MG63 (cell line): ENCODE data around the gene ATOH7. TPM values are rescaled to one million over a fixed set of nuclear protein-coding genes. Genes with fewer than 3 reads are reported as not detected.
A peak's percentile ranks its signal among the peaks of the same experiment; 100 is the strongest.

Experiments
- DNase-seq: peaks from one replicate; pipeline ENCODE4 v3.0.0-alpha.2; 2020
- H3K27me3 ChIP-seq: fragments of 250-450 bp; sonication (Bioruptor Pico); 2 replicates; pipeline ENCODE4 v1.5.1; 2020; ENCODE audit warnings: mild to moderate bottlenecking, moderate library complexity
- H3K36me3 ChIP-seq: fragments of 250-450 bp; sonication (Bioruptor Pico); 2 replicates; pipeline ENCODE4 v1.5.1; 2020; ENCODE audit warnings: mild to moderate bottlenecking, moderate library complexity
- H3K4me3 ChIP-seq: fragments of 250-450 bp; sonication (Bioruptor Pico); 2 replicates; pipeline ENCODE4 v1.5.1; 2020; ENCODE audit warnings: mild to moderate bottlenecking, moderate library complexity
- H3K9me3 ChIP-seq: fragments of 250-450 bp; sonication (Bioruptor Pico); 2 replicates; pipeline ENCODE4 v1.5.1; 2020; ENCODE audit warnings: mild to moderate bottlenecking, moderate library complexity
- total RNA-seq: library from RNA; depleted of rRNA; stranded (reverse); fragments of >200 nt; shearing (Covaris generic); gene quantifications from 2 replicates; pipeline ENCODE4 v1.2.3, GENCODE V29; 2014; ENCODE audit warnings: low replicate concordance

ATOH7 gene
- total RNA-seq, 1 experiment from 2014 or later, result not detected

GRCh38 chr10:68242051-68242450 lies 10.1 kb upstream of the ATOH7 start:
- DNase-seq, result no peak

GRCh38 chr10:68239596-68240150 lies 7.8 kb upstream of the ATOH7 start:
- no peaks in the 10 kb centered on the region for H3K27me3 ChIP-seq
- no peaks in the 10 kb centered on the region for H3K36me3 ChIP-seq
- no peak overlapping the region for H3K4me3 ChIP-seq
- peak; percentile 26 for DNase-seq
- H3K9me3 ChIP-seq, result no peaks in the 10 kb centered on the region

More at GRCh38 chr10:68242051-68242450, 10.1 kb upstream of the ATOH7 start:
- H3K27me3 ChIP-seq, result no peaks in the 10 kb centered on the region
- no peaks in the 10 kb centered on the region for H3K9me3 ChIP-seq
- no peaks in the 10 kb centered on the region for H3K36me3 ChIP-seq
- no peak overlapping the region for H3K4me3 ChIP-seq

GRCh38 chr10:68239069-68239468 lies 7.2 kb upstream of the ATOH7 start:
- Histone ChIP-seq H3K36me3 (no peaks in the 10 kb centered on the region), H3K4me3 (no peak overlapping the region), H3K27me3 (no peaks in the 10 kb centered on the region), H3K9me3 (no peaks in the 10 kb centered on the region)
- DNase-seq, result no peak

- H3K9me3 ChIP-seq, result no peaks in the 10 kb centered on the region
- no peak overlapping the region for H3K4me3 ChIP-seq
- no peaks in the 10 kb centered on the region for H3K27me3 ChIP-seq
- DNase-seq, result no peak
- no peaks in the 10 kb centered on the region for H3K36me3 ChIP-seq
Observed at GRCh38 chr10:68238371-68238770, 6.5 kb upstream of the ATOH7 start.

GRCh38 chr10:68237173-68237572 lies 5.3 kb upstream of the ATOH7 start:
- no peak for DNase-seq
- Histone ChIP-seq H3K9me3 (no peaks in the 10 kb centered on the region), H3K27me3 (no peaks in the 10 kb centered on the region), H3K4me3 (no peak overlapping the region), H3K36me3 (no peaks in the 10 kb centered on the region)

GRCh38 chr10:68235581-68235980 lies 3.7 kb upstream of the ATOH7 start:
- no peak overlapping the region for H3K4me3 ChIP-seq
- DNase-seq, result no peak
- no peaks in the 10 kb centered on the region for H3K9me3 ChIP-seq
- no peaks in the 10 kb centered on the region for H3K36me3 ChIP-seq
- H3K27me3 ChIP-seq, result no peaks in the 10 kb centered on the region

GRCh38 chr10:68235111-68235510 lies 3.2 kb upstream of the ATOH7 start:
- no peak for DNase-seq
- H3K4me3 ChIP-seq, result no peak overlapping the region
- no peaks in the 10 kb centered on the region for H3K27me3 ChIP-seq
- H3K9me3 ChIP-seq, result no peaks in the 10 kb centered on the region
- no peaks in the 10 kb centered on the region for H3K36me3 ChIP-seq

GRCh38 chr10:68233046-68233445 lies 1.1 kb upstream of the ATOH7 start:
- Histone ChIP-seq H3K9me3 (no peaks in the 10 kb centered on the region), H3K4me3 (no peak overlapping the region), H3K27me3 (no peaks in the 10 kb centered on the region), H3K36me3 (no peaks in the 10 kb centered on the region)
- no peak for DNase-seq

GRCh38 chr10:68231106-68231816 lies 652 bp downstream of the ATOH7 start:
- Histone ChIP-seq H3K4me3 (peak overlapping the region; percentile 68), H3K36me3 (no peaks in the 10 kb centered on the region), H3K9me3 (no peaks in the 10 kb centered on the region), H3K27me3 (no peaks in the 10 kb centered on the region)
- peak; percentile 78 for DNase-seq

- Histone ChIP-seq H3K4me3 (no peak overlapping the region), H3K9me3 (no peaks in the 10 kb centered on the region)
- no peak for DNase-seq
Observed at GRCh38 chr10:68230268-68230667, 1.6 kb downstream of the ATOH7 start.

GRCh38 chr10:68224810-68225209 lies 7.1 kb downstream of the ATOH7 start:
- Histone ChIP-seq H3K27me3 (no peaks in the 10 kb centered on the region), H3K4me3 (no peak overlapping the region), H3K9me3 (no peaks in the 10 kb centered on the region), H3K36me3 (0 out of 2 replicates have a peak, but pooled peaks cover 2% of the 10 kb centered on the region)
- DNase-seq, result no peak

More at GRCh38 chr10:68230268-68230667, 1.6 kb downstream of the ATOH7 start:
- Histone ChIP-seq H3K27me3 (no peaks in the 10 kb centered on the region), H3K36me3 (no peaks in the 10 kb centered on the region)

- DNase-seq, result no peak
- H3K9me3 ChIP-seq, result no peaks in the 10 kb centered on the region
- no peaks in the 10 kb centered on the region for H3K27me3 ChIP-seq
- no peak overlapping the region for H3K4me3 ChIP-seq
- H3K36me3 ChIP-seq, result peaks cover 2% of the 10 kb centered on the region
Observed at GRCh38 chr10:68223535-68224165, 8.3 kb downstream of the ATOH7 start.

- no peak overlapping the region for H3K4me3 ChIP-seq
- no peaks in the 10 kb centered on the region for H3K9me3 ChIP-seq
- H3K27me3 ChIP-seq, result no peaks in the 10 kb centered on the region
- peaks cover 3% of the 10 kb centered on the region for H3K36me3 ChIP-seq
- no peak for DNase-seq
Observed at GRCh38 chr10:68222391-68222790, 9.5 kb downstream of the ATOH7 start.

GRCh38 chr10:68221196-68221595 lies 10.7 kb downstream of the ATOH7 start:
- peaks cover 14% of the 10 kb centered on the region for H3K36me3 ChIP-seq
- no peaks in the 10 kb centered on the region for H3K27me3 ChIP-seq
- no peak overlapping the region for H3K4me3 ChIP-seq
- H3K9me3 ChIP-seq, result no peaks in the 10 kb centered on the region
- DNase-seq, result no peak

- Histone ChIP-seq H3K36me3 (peaks cover 34% of the 10 kb centered on the region), H3K9me3 (no peaks in the 10 kb centered on the region), H3K4me3 (no peak overlapping the region), H3K27me3 (no peaks in the 10 kb centered on the region)
- DNase-seq, result no peak
Observed at GRCh38 chr10:68218786-68219185, 13.1 kb downstream of the ATOH7 start.

GRCh38 chr10:68212721-68213352 lies 19.1 kb downstream of the ATOH7 start:
- DNase-seq, result no peak
- Histone ChIP-seq H3K27me3 (no peaks in the 10 kb centered on the region), H3K9me3 (no peaks in the 10 kb centered on the region), H3K4me3 (no peak overlapping the region), H3K36me3 (peaks cover 87% of the 10 kb centered on the region)

GRCh38 chr10:68211669-68212068 lies 20.2 kb downstream of the ATOH7 start:
- DNase-seq, result no peak
- Histone ChIP-seq H3K27me3 (no peaks in the 10 kb centered on the region), H3K36me3 (peaks cover 91% of the 10 kb centered on the region), H3K4me3 (no peak overlapping the region), H3K9me3 (no peaks in the 10 kb centered on the region)
